Body of pancreas (tissue), 4 donors: ENCODE results near the gene TMC1. TPM values are rescaled to one million over a fixed set of nuclear protein-coding genes. Genes with fewer than 3 reads are reported as not detected.

Experiments used
- ATAC-seq: fragments of 150-250 bp; one replicate; pipeline ENCODE4 v1.9.1; 2016
- DNase-seq, 4 donors: peaks; one replicate each; pipeline ENCODE4 v3.0.0-alpha.2; 2019
- H3K27ac ChIP-seq, 4 donors: fragments of 200-600 bp; sonication (generic); 1 replicate in 3 of 4; 2 replicates in 1 of 4; pipeline versions ENCODE4 v1.5.1 to v1.6.1; 2016 to 2019; ENCODE audit warnings: mild to moderate bottlenecking in 1 of 4, mixed read lengths in 1 of 4, moderate library complexity in 1 of 4
- H3K27me3 ChIP-seq, 2 donors: fragments of 200-600 bp; sonication (generic); one replicate each; pipeline ENCODE4 v1.6.0; 2016; ENCODE audit warnings: mild to moderate bottlenecking in 1 of 2
- H3K36me3 ChIP-seq, 2 donors: fragments of 200-600 bp; sonication (generic); replicated peaks in 1 of 2; 2 replicates each; pipeline ENCODE4 v1.5.1; 2016; ENCODE audit warnings: low read depth in 2 of 2; ENCODE audit not compliant: insufficient read depth in 1 of 2
- H3K4me1 ChIP-seq: fragments of 200-600 bp; sonication (generic); one replicate; pipeline ENCODE4 v1.6.0; 2016
- H3K4me3 ChIP-seq, 2 donors: fragments of 200-600 bp; sonication (generic); 1 replicate in 1 of 2; 2 replicates in 1 of 2; pipeline ENCODE4 v1.5.1; 2016 to 2019
- H3K9me3 ChIP-seq, 3 donors: fragments of 200-600 bp; sonication (generic); 1 replicate in 2 of 3; 2 replicates in 1 of 3; pipeline ENCODE4 v1.5.1; 2016
- CTCF ChIP-seq, 7 experiments: fragments of 450-650 bp in 4 of 7; fragments of 200-600 bp in 3 of 7; sonication (generic) in 3 of 7; IDR thresholded peaks; one replicate each; pipeline ENCODE4 v1.5.1; 2016 to 2019; ENCODE audit warnings: antibody characterized with exemption in 7 of 7
- POLR2A ChIP-seq, 3 donors: fragments of 450-650 bp; IDR thresholded peaks; one replicate each; pipeline ENCODE4 v1.6.1; 2016; ENCODE audit warnings: antibody characterized with exemption in 3 of 3, mild to moderate bottlenecking in 2 of 3
- WGBS, 2 donors: methylation state at CpG; one replicate each; pipeline ENCODE4 v1.1.5; 2017; 5-methylcytosine and 5-hydroxymethylcytosine counted together
- intact Hi-C: fragments of 100-400 bp; cut with DNase I; formaldehyde crosslinking; loops from one replicate; pipeline ENCODE4 v1.15.1; 2023
- total RNA-seq, 2 donors: library from RNA; depleted of rRNA; stranded (reverse); fragments of >200 nt; gene quantifications; one replicate each; pipeline ENCODE4 v1.1.0, GENCODE V29; 2016

The TMC1 gene
- total RNA-seq, 2 donors from 2014 or later = not detected

GRCh38 chr9:72775570-72775969 is 254.2 kb downstream of the TMC1 start:
- Histone ChIP-seq H3K36me3 (no peaks in the 10 kb centered on the region), H3K27ac (no peak overlapping the region), H3K27me3 (no peaks in the 10 kb centered on the region), H3K9me3 (no peaks in the 10 kb centered on the region), H3K4me3 (no peak overlapping the region), H3K4me1 (no peaks in the 10 kb centered on the region)
- WGBS, 2 donors = 47 to 54% methylated on average over 3 of the region's 3 CpGs
- ATAC-seq (no peak), DNase-seq (no peak)
- intact Hi-C loops = no loop called here
- no peak for TF ChIP-seq CTCF (IDR thresholded peaks at IDR 0.05)
- no peak for TF ChIP-seq POLR2A (IDR thresholded peaks at IDR 0.05)

- no peak for TF ChIP-seq POLR2A (IDR thresholded peaks at IDR 0.05)
- no peak for TF ChIP-seq CTCF (IDR thresholded peaks at IDR 0.05)
- intact Hi-C loops = no loop called here
- Histone ChIP-seq H3K27me3 (no peaks in the 10 kb centered on the region), H3K36me3 (no peaks in the 10 kb centered on the region), H3K4me1 (no peaks in the 10 kb centered on the region), H3K4me3 (no peak overlapping the region), H3K9me3 (no peaks in the 10 kb centered on the region), H3K27ac (no peak overlapping the region)
- no peak for DNase-seq
- ATAC-seq = no peak
Observed at GRCh38 chr9:72779614-72780013, 258.2 kb downstream of the TMC1 start.

- no peaks in the 10 kb centered on the region for H3K4me1 ChIP-seq
- no peak overlapping the region for H3K4me3 ChIP-seq
- H3K9me3 ChIP-seq = peaks cover 0 to 3% (median 0%) of the 10 kb centered on the region in 3 donors
- no peaks in the 10 kb centered on the region for H3K27me3 ChIP-seq
- no peak for TF ChIP-seq POLR2A (IDR thresholded peaks at IDR 0.05)
- no peak for TF ChIP-seq CTCF (IDR thresholded peaks at IDR 0.05)
- H3K36me3 ChIP-seq = no peaks in the 10 kb centered on the region
- DNase-seq (no peak), ATAC-seq (no peak)
- H3K27ac ChIP-seq = no peak overlapping the region
- intact Hi-C loops = no loop called here
Observed at GRCh38 chr9:72786948-72787347, 265.5 kb downstream of the TMC1 start.

- 28 to 34% methylated on average over 5 of the region's 5 CpGs for WGBS, 2 donors
- intact Hi-C loops = no loop called here
- Histone ChIP-seq H3K27me3 (no peaks in the 10 kb centered on the region), H3K4me3 (no peak overlapping the region), H3K4me1 (no peaks in the 10 kb centered on the region), H3K36me3 (no peaks in the 10 kb centered on the region), H3K9me3 (peaks cover 0 to 3% (median 0%) of the 10 kb centered on the region in 3 donors), H3K27ac (no peak overlapping the region)
- DNase-seq (no peak), ATAC-seq (no peak)
- no peak for TF ChIP-seq CTCF (IDR thresholded peaks at IDR 0.05)
- no peak for TF ChIP-seq POLR2A (IDR thresholded peaks at IDR 0.05)
Observed at GRCh38 chr9:72788966-72789735, 267.7 kb downstream of the TMC1 start.

- 62 to 64% methylated on average over 3 of the region's 3 CpGs for WGBS, 2 donors
- intact Hi-C loops = no loop called here
- no peak for DNase-seq
- Histone ChIP-seq H3K4me1 (no peaks in the 10 kb centered on the region), H3K27ac (no peak overlapping the region), H3K27me3 (no peaks in the 10 kb centered on the region), H3K9me3 (peaks cover 0 to 3% (median 0%) of the 10 kb centered on the region in 3 donors), H3K4me3 (no peak overlapping the region), H3K36me3 (no peaks in the 10 kb centered on the region)
- no peak for TF ChIP-seq CTCF (IDR thresholded peaks at IDR 0.05)
- TF ChIP-seq POLR2A (IDR thresholded peaks at IDR 0.05) = no peak
- ATAC-seq = no peak
Observed at GRCh38 chr9:72789885-72790284, 268.5 kb downstream of the TMC1 start.
